Ishikawa (cell line): ENCODE results near the gene CAMTA1.

Source experiments
- FOXM1 ChIP-seq: IDR thresholded peaks from 2 replicates; pipeline ENCODE4 v1.6.1; 2012; ENCODE audit warnings: low read depth, borderline replicate concordance
- RAD21 ChIP-seq: IDR thresholded peaks from 2 replicates; pipeline ENCODE4 v1.6.1; 2012; ENCODE audit warnings: low read depth
- TAF1 ChIP-seq: IDR thresholded peaks from 2 replicates; pipeline ENCODE4 v1.6.1; 2012; ENCODE audit warnings: low read depth, mild to moderate bottlenecking
- TCF12 ChIP-seq: IDR thresholded peaks from 2 replicates; pipeline ENCODE4 v1.6.1; 2012; ENCODE audit warnings: low read depth
- TEAD4 ChIP-seq: IDR thresholded peaks from 2 replicates; pipeline ENCODE4 v1.6.1; 2012
- TF ChIP-seq, protein P1 (sequence below): IDR thresholded peaks from 2 replicates; pipeline ENCODE4 v1.6.1; 2012

DNA sequence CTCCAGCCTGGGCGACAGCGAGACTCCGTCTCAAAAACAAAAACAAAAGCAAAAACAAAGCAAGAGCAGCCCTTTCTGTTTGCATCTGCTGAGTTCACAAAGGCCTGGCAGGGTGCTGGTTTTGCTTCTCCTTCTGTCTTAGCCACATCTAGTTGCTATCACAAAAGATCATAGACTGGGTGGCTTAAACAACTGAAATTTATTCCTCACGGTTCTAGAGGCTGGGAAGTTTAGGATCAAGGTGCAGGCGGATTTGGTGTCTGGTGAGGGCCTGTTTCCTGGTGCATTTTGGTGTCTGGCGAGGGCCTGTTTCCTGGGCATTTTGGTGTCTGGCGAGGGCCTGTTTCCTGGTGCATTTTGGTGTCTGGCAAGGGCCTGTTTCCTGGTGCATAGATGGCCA is 471.3 kb downstream of the CAMTA1 start:
- TF ChIP-seq RAD21 (no peak), TAF1 (no peak), FOXM1 (no peak), TEAD4 (no peak), TCF12 (no peak)
- TF ChIP-seq, protein P1, sequence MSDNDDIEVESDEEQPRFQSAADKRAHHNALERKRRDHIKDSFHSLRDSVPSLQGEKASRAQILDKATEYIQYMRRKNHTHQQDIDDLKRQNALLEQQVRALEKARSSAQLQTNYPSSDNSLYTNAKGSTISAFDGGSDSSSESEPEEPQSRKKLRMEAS: no peak
